Measurements from ENCODE around the gene CRTC2.
"Not testable (repeated sequence)": the region's sequence is repeated elsewhere in the genome, so short reads cannot be mapped to it uniquely, and the experiment has no call there.

Gene CRTC2

GRCh38 chr1:153922972-153923925, 35.2 kb downstream of the CRTC2 start, which contains the start of gene GATAD2B:
TSS of gene GATAD2B (minus strand) at chr1:153922972. CDS start at chr1:153828347, 94,625 bp downstream.
- DNase-seq: peak; percentile 99

- peak; percentile 80 for DNase-seq
These were observed 36.1 kb downstream of the CRTC2 start for GRCh38 chr1:153922076-153922971.

GRCh38 chr1:153921803-153922075, 36.7 kb downstream of the CRTC2 start:
- DNase-seq: peak; percentile 25

- DNase-seq: no peak
These were observed 37.2 kb downstream of the CRTC2 start for GRCh38 chr1:153921080-153921802.

GRCh38 chr1:153919876-153920852, 38.2 kb downstream of the CRTC2 start:
- DNase-seq: no peak

- no peak for DNase-seq
These were observed 42.1 kb downstream of the CRTC2 start for GRCh38 chr1:153916297-153916696.

GRCh38 chr1:153912349-153912748, 46.1 kb downstream of the CRTC2 start:
- DNase-seq: no peak

GRCh38 chr1:153910560-153910959, 47.9 kb downstream of the CRTC2 start:
- DNase-seq: not testable (repeated sequence)

GRCh38 chr1:153908071-153908470, 50.3 kb downstream of the CRTC2 start:
- DNase-seq: no peak

- no peak for DNase-seq
These were observed 51.3 kb downstream of the CRTC2 start for GRCh38 chr1:153907134-153907533.

GRCh38 chr1:153906396-153906795, 52.0 kb downstream of the CRTC2 start:
- DNase-seq: no peak

- peak; percentile 37 for DNase-seq
These were observed 52.5 kb downstream of the CRTC2 start for GRCh38 chr1:153905908-153906307.

GRCh38 chr1:153903841-153904455, 54.5 kb downstream of the CRTC2 start:
- DNase-seq: no peak

GRCh38 chr1:153899509-153899908, 58.9 kb downstream of the CRTC2 start:
- no peak for DNase-seq
